Stomach smooth muscle (tissue), 2 donors: Measurements from ENCODE around the gene DLGAP4.

Source experiments
- H3K27ac ChIP-seq: one replicate; pipeline ENCODE4 v1.7.0; 2013; ENCODE audit warnings: mild to moderate bottlenecking, low read length, inconsistent platforms
- H3K27me3 ChIP-seq, 2 donors: one replicate each; pipeline ENCODE4 v1.7.0; 2013; ENCODE audit warnings: low read length in 2 of 2; ENCODE audit not compliant: insufficient read depth in 2 of 2, control insufficient read depth in 1 of 2
- H3K36me3 ChIP-seq, 2 donors: one replicate each; pipeline ENCODE4 v1.7.0; 2013; ENCODE audit warnings: low read length in 2 of 2; ENCODE audit not compliant: control insufficient read depth in 2 of 2, insufficient read depth in 2 of 2
- H3K4me1 ChIP-seq: one replicate; pipeline ENCODE4 v1.7.0; 2013; ENCODE audit warnings: low read length; ENCODE audit not compliant: control insufficient read depth, insufficient read depth
- H3K4me3 ChIP-seq, 2 donors: one replicate each; pipeline ENCODE4 v1.7.0; 2013; ENCODE audit warnings: low read length in 2 of 2
- H3K9ac ChIP-seq, 2 donors: one replicate each; pipeline ENCODE4 v1.7.0; 2013; ENCODE audit warnings: low read length in 2 of 2, mild to moderate bottlenecking in 1 of 2
- H3K9me3 ChIP-seq, 2 donors: one replicate each; pipeline ENCODE4 v1.7.0; 2013; ENCODE audit warnings: low read length in 2 of 2; ENCODE audit not compliant: control insufficient read depth in 2 of 2
- donor health status: healthy.
- donor health status: Pancreatic carcinoma.

Gene DLGAP4

GRCh38 chr20:36441027-36441414 is 134.9 kb downstream of the DLGAP4 start:
- Histone ChIP-seq H3K27me3 (peaks cover 4 to 18% of the 10 kb centered on the region in 2 donors), H3K9me3 (no peaks in the 10 kb centered on the region), H3K9ac (no peak overlapping the region), H3K4me3 (no peak overlapping the region), H3K27ac (no peak overlapping the region), H3K4me1 (peaks cover 4% of the 10 kb centered on the region), H3K36me3 (no peaks in the 10 kb centered on the region)

GRCh38 chr20:36441416-36441815 is 135.3 kb downstream of the DLGAP4 start:
- peaks cover 0 to 18% of the 10 kb centered on the region in 2 donors for H3K27me3 ChIP-seq
- H3K4me1 ChIP-seq = no peaks in the 10 kb centered on the region
- no peaks in the 10 kb centered on the region for H3K36me3 ChIP-seq
- no peak overlapping the region for H3K9ac ChIP-seq
- H3K4me3 ChIP-seq = no peak overlapping the region
- no peak overlapping the region for H3K27ac ChIP-seq
- no peaks in the 10 kb centered on the region for H3K9me3 ChIP-seq

GRCh38 chr20:36445847-36446246 is 139.7 kb downstream of the DLGAP4 start:
- Histone ChIP-seq H3K4me1 (no peaks in the 10 kb centered on the region), H3K27ac (no peak overlapping the region), H3K4me3 (no peak overlapping the region), H3K36me3 (no peaks in the 10 kb centered on the region), H3K9ac (no peak overlapping the region), H3K27me3 (peaks cover 0 to 2% of the 10 kb centered on the region in 2 donors), H3K9me3 (no peaks in the 10 kb centered on the region)

- Histone ChIP-seq H3K4me3 (no peak overlapping the region), H3K27me3 (peaks cover 0 to 2% of the 10 kb centered on the region in 2 donors), H3K4me1 (no peaks in the 10 kb centered on the region), H3K27ac (no peak overlapping the region), H3K9me3 (no peaks in the 10 kb centered on the region), H3K36me3 (no peaks in the 10 kb centered on the region), H3K9ac (no peak overlapping the region)
Observed at GRCh38 chr20:36446557-36446956, 140.4 kb downstream of the DLGAP4 start.

- H3K27ac ChIP-seq = no peak overlapping the region
Observed at GRCh38 chr20:36447101-36447500, 141.0 kb downstream of the DLGAP4 start.

GRCh38 chr20:36449663-36450062 is 143.5 kb downstream of the DLGAP4 start:
- no peak overlapping the region for H3K4me3 ChIP-seq
- H3K9ac ChIP-seq = no peak overlapping the region
- no peaks in the 10 kb centered on the region for H3K36me3 ChIP-seq
- H3K4me1 ChIP-seq = peaks cover 3% of the 10 kb centered on the region
- H3K9me3 ChIP-seq = no peaks in the 10 kb centered on the region
- H3K27ac ChIP-seq = no peak overlapping the region
- H3K27me3 ChIP-seq = no peaks in the 10 kb centered on the region

More at GRCh38 chr20:36447101-36447500, 141.0 kb downstream of the DLGAP4 start:
- Histone ChIP-seq H3K9me3 (no peaks in the 10 kb centered on the region), H3K4me1 (no peaks in the 10 kb centered on the region), H3K36me3 (no peaks in the 10 kb centered on the region), H3K27me3 (peaks cover 0 to 2% of the 10 kb centered on the region in 2 donors), H3K9ac (no peak overlapping the region), H3K4me3 (no peak overlapping the region)

GRCh38 chr20:36454332-36454697 is 148.2 kb downstream of the DLGAP4 start:
- Histone ChIP-seq H3K9me3 (no peaks in the 10 kb centered on the region), H3K4me1 (peaks cover 11% of the 10 kb centered on the region), H3K36me3 (no peaks in the 10 kb centered on the region), H3K27me3 (no peaks in the 10 kb centered on the region), H3K4me3 (no peak overlapping the region), H3K27ac (no peak overlapping the region), H3K9ac (no peak overlapping the region)

- Histone ChIP-seq H3K9me3 (no peaks in the 10 kb centered on the region), H3K27ac (no peak overlapping the region), H3K27me3 (no peaks in the 10 kb centered on the region), H3K9ac (peak overlapping the region in 1 of 2 donors; percentile 21), H3K36me3 (no peaks in the 10 kb centered on the region), H3K4me3 (no peak overlapping the region), H3K4me1 (peaks cover 11% of the 10 kb centered on the region)
Observed at GRCh38 chr20:36454698-36455427, 148.7 kb downstream of the DLGAP4 start.

GRCh38 chr20:36455972-36456625 is 150.0 kb downstream of the DLGAP4 start:
- Histone ChIP-seq H3K4me3 (no peak overlapping the region), H3K36me3 (no peaks in the 10 kb centered on the region), H3K9ac (no peak overlapping the region), H3K9me3 (no peaks in the 10 kb centered on the region), H3K27me3 (no peaks in the 10 kb centered on the region), H3K27ac (no peak overlapping the region), H3K4me1 (peaks cover 17% of the 10 kb centered on the region)

- peak overlapping the region; percentile 95 for H3K27ac ChIP-seq
- peaks cover 39% of the 10 kb centered on the region for H3K4me1 ChIP-seq
- H3K9ac ChIP-seq = peak overlapping the region; percentile 80 to 88
- peak overlapping the region; percentile 73 to 83 for H3K4me3 ChIP-seq
- no peaks in the 10 kb centered on the region for H3K36me3 ChIP-seq
- no peaks in the 10 kb centered on the region for H3K27me3 ChIP-seq
- no peaks in the 10 kb centered on the region for H3K9me3 ChIP-seq
Observed at GRCh38 chr20:36460648-36461599, 154.8 kb downstream of the DLGAP4 start.
